Measurements from ENCODE around the gene NUDCD3. TPM values are rescaled to one million over a fixed set of nuclear protein-coding genes. Genes with fewer than 3 reads are reported as not detected.

The NUDCD3 gene
- total and polyA plus RNA-seq, 2 of the 8 experiments (the other 6 are each of a cell fraction or from before 2014, with no cell fraction given) = 35.2 to 93.7 TPM

DNA sequence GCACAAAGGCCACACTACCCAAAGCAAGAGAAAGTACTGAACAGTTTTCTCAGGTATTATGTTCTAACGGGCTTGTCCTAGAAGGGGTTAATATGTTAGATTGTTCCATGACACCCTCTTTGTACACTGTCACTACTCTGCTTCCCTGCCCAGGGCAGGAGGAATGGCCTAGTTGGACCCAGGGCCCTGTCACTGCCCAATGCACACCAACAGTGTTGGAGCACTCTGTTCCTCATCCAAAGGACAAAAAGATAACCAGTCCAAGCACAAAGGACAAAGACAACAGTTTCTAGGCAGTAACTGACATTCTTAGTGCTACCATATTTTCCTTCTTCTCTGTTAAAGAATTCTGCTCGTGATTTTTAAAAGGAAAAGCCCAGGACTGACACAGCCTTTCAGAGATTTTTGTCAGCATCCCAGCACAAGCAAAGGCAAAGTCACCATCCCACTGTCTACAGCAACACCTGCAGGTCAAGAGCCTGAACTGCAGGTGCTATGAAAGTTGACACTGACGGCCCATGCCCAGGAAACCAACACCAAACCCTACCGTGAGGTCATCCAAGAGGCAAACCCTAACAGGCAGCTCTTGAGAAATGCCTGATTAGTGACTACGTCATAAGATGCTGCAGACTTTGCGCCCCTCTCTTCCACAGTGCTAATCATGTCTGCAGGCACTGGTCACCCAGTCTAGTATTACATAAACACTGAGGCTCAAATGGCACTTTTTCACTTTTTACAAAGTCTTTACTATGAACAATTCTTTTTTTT lies 13.2 kb downstream of the NUDCD3 start (continued):
- TF ChIP-seq RFX5 (IDR thresholded peaks at IDR 0.05; ENCODE audit: borderline replicate concordance, low read depth, low read length) (no peak), HDAC6 (IDR thresholded peaks at IDR 0.05; ENCODE audit: low read depth, low read length) (no peak), SP1 (IDR thresholded peaks at IDR 0.05; ENCODE audit: low read depth, low read length) (no peak), CEBPB (IDR thresholded peaks at IDR 0.05; ENCODE audit: low read depth, low read length) (no peak), KDM4A (IDR thresholded peaks at IDR 0.05; ENCODE audit: low read depth, low read length, severe bottlenecking) (no peak), POLR2AphosphoS5 (IDR thresholded peaks at IDR 0.05; ENCODE audit: low read depth, low read length) (no peak), KDM1A (IDR thresholded peaks at IDR 0.05; ENCODE audit: borderline replicate concordance, low read length) (no peak), CBX8 (IDR thresholded peaks at IDR 0.05; ENCODE audit: borderline replicate concordance, low read depth, low read length) (no peak), BCL11A (IDR thresholded peaks at IDR 0.05; ENCODE audit: low read depth in 2 of 2, low read length in 2 of 2) (no peak), CREB1 (IDR thresholded peaks at IDR 0.05) (peak; percentile 78), TEAD4 (IDR thresholded peaks at IDR 0.05; ENCODE audit: low read depth, low read length) (0 out of 2 replicates have a peak, but pooled peaks have one; percentile 19), BRCA1 (IDR thresholded peaks at IDR 0.05; ENCODE audit: low read depth, low read length) (no peak), KDM5A (IDR thresholded peaks at IDR 0.05; ENCODE audit: low read length) (no peak), SUZ12 (IDR thresholded peaks at IDR 0.05; ENCODE audit: low read length) (no peak), ASH2L (IDR thresholded peaks at IDR 0.05; ENCODE audit: low read length) (no peak), BACH1 (IDR thresholded peaks at IDR 0.05; ENCODE audit: low read length) (no peak), PHF8 (conservative IDR thresholded peaks at IDR 0.05; ENCODE audit: low read depth, low read length) (no peak), SP4 (IDR thresholded peaks at IDR 0.05; ENCODE audit: low read length) (no peak), NRF1 (IDR thresholded peaks at IDR 0.05; ENCODE audit: low read depth, low read length) (no peak), EZH2 (IDR thresholded peaks at IDR 0.05; ENCODE audit: low read depth, low read length, severe bottlenecking) (no peak), SIRT6 (IDR thresholded peaks at IDR 0.05; ENCODE audit: low read length) (no peak), SIX5 (IDR thresholded peaks at IDR 0.05; ENCODE audit: low read depth, low read length) (no peak), FOSL1 (IDR thresholded peaks at IDR 0.05; ENCODE audit: insufficient read depth, low read depth, low read length) (no peak), GTF2F1 (IDR thresholded peaks at IDR 0.05; ENCODE audit: borderline replicate concordance, low read depth, low read length) (no peak), CTBP2 (IDR thresholded peaks at IDR 0.05; ENCODE audit: borderline replicate concordance, insufficient read depth, insufficient read length, low read length) (no peak), JUND (IDR thresholded peaks at IDR 0.05; ENCODE audit: low read length) (peak; percentile 68)
- TF ChIP-seq, protein P1, sequence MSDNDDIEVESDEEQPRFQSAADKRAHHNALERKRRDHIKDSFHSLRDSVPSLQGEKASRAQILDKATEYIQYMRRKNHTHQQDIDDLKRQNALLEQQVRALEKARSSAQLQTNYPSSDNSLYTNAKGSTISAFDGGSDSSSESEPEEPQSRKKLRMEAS (IDR thresholded peaks at IDR 0.05) = 0 out of 2 replicates have a peak, but pooled peaks have one; percentile 39

All from H1 (cell line).